Midbrain (tissue), 1 donor: ENCODE results near the gene GIGYF2.

Experiments
- DNase-seq: peaks from one replicate; lab custom pipeline; 2025; lab: John Stamatoyannopoulos, UW

GIGYF2 gene

GRCh38 chr2:232880764-232881351 lies 183.7 kb downstream of the GIGYF2 start:
- DNase-seq, result no peak

GRCh38 chr2:232882085-232882484 lies 185.0 kb downstream of the GIGYF2 start:
- no peak for DNase-seq

GRCh38 chr2:232882505-232883115 lies 185.5 kb downstream of the GIGYF2 start:
- no peak for DNase-seq

GRCh38 chr2:232883116-232883721 lies 186.1 kb downstream of the GIGYF2 start:
- DNase-seq, result no peak

GRCh38 chr2:232884001-232884421 lies 186.9 kb downstream of the GIGYF2 start:
- no peak for DNase-seq

GRCh38 chr2:232884549-232885263 lies 187.6 kb downstream of the GIGYF2 start:
- DNase-seq, result no peak

- DNase-seq, result no peak
Observed at GRCh38 chr2:232885264-232885961, 188.3 kb downstream of the GIGYF2 start.

GRCh38 chr2:232886176-232886575 lies 189.0 kb downstream of the GIGYF2 start:
- no peak for DNase-seq

- DNase-seq, result no peak
Observed at GRCh38 chr2:232886632-232887031, 189.5 kb downstream of the GIGYF2 start.

GRCh38 chr2:232887171-232887850 lies 190.2 kb downstream of the GIGYF2 start:
- no peak for DNase-seq

GRCh38 chr2:232888099-232888836 lies 191.1 kb downstream of the GIGYF2 start:
- DNase-seq, result no peak

- DNase-seq, result no peak
Observed at GRCh38 chr2:232888839-232889529, 191.9 kb downstream of the GIGYF2 start.

- no peak for DNase-seq
Observed at GRCh38 chr2:232889876-232890401, 192.8 kb downstream of the GIGYF2 start.

GRCh38 chr2:232890536-232890895 lies 193.4 kb downstream of the GIGYF2 start:
- DNase-seq, result no peak

- no peak for DNase-seq
Observed at GRCh38 chr2:232890896-232891601, 193.9 kb downstream of the GIGYF2 start.

- no peak for DNase-seq
Observed at GRCh38 chr2:232891621-232892071, 194.5 kb downstream of the GIGYF2 start.

- no peak for DNase-seq
Observed at GRCh38 chr2:232892221-232892620, 195.1 kb downstream of the GIGYF2 start.

- no peak for DNase-seq
Observed at GRCh38 chr2:232892843-232893242, 195.7 kb downstream of the GIGYF2 start.

- DNase-seq, result no peak
Observed at GRCh38 chr2:232893834-232894233, 196.7 kb downstream of the GIGYF2 start.
